OCI-M2 (cell line): ENCODE data around the gene NUP210.
"Not testable (repeated sequence)": the region's sequence is repeated elsewhere in the genome, so short reads cannot be mapped to it uniquely, and the experiment has no call there.

ENCODE experiments used
- DNase-seq: peaks from one replicate; lab custom pipeline; 2025; ENCODE audit not compliant: unreplicated experiment; lab: John Stamatoyannopoulos, UW

Gene NUP210

GRCh38 chr3:13430411-13430875 lies 10.3 kb upstream of the NUP210 start:
- not testable (repeated sequence) for DNase-seq

DNA sequence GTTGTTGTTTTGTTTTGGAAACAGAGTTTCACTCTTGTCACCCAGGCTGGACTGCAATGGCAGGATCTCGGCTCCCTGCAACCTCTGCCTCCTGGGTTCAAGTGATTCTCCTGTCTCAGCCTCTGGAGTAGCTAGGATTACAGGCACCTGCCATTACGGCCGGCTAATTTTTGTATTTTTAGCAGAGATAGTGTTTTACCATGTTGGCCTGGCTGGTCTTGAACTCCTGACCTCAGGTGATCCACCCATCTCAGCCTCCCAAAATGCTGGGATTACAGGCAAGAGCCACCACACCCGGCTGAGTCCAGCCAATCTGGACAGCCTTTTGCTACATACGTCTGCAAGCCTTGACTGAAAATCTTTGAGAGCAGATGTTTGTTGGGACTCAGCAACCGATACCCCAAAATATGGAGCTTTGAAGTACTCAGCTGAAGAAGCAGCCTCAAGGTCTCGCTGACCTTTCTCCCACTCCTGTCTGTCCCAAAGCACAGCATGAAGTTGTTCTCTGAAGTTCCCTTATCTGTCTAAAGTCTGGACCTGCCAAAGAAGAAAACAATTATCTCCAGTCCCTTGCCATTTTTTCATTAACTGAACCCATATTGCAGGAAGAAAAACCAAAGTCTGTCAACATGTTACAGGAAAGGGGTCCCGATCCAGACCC lies 9.6 kb upstream of the NUP210 start:
- DNase-seq = no peak

- DNase-seq = not testable (repeated sequence)
Observed at GRCh38 chr3:13428678-13429077, 8.6 kb upstream of the NUP210 start.

DNA sequence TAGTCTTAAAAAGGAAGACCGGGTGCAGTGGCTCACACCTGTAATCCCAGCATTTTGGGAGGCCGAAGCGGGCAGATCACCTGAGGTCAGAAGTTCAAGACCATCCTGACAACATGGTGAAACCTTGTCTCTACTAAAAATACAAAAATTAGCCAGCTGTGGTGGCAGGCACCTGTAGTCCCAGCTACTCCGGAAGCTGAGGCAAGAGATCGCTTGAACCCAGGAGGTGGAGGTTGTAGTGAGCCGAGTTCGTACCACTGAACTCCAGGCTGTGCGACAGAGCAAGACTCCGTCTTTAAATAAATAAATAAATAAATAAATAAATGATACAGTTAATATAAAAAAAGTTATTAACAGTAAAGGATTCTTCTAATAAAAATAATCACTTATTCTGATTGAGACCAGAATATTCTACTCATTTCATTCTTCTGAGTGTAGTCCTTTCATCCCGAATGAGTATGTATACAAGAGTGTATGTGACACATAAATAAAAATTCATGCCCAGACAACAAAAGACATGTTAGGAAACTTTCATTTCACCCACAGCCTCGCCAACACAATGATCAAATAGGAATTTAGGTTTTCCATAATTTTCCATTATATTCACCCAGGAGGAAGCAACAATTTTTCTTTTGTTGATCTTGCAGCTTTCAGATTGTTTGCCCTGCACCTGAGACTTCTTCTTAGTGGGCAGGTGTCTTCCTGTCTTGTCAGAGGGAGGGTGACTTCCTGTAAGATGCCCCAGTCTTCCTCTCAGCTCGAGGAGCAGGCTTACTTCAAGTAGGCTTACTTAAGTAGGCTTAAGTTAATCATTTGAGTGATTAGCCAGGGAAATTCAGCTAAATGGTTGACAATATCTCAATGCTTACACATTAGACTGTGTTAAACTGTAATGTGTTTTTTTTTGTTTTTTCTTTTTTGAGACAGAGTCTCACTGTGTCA lies 7.8 kb upstream of the NUP210 start:
- DNase-seq = no peak

DNA sequence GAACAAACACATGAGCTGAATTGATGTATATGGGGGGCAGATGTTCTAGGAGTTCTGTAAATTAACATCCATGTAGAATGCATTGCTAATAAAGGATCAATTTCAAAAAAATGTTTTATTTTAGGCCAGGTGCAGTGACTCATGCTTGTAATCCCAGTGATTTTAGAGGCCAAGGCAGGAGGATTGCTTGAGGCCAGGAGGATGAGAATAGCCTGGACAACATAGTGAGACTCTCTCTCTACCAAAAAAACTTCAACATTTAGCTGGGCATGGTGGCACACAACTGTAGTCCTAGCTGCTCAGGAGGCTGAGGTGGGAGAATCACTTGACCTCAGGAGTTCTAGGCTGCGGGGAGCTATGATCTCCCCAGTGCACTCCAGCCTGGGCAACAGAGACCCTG lies 6.5 kb upstream of the NUP210 start:
- no peak for DNase-seq

DNA sequence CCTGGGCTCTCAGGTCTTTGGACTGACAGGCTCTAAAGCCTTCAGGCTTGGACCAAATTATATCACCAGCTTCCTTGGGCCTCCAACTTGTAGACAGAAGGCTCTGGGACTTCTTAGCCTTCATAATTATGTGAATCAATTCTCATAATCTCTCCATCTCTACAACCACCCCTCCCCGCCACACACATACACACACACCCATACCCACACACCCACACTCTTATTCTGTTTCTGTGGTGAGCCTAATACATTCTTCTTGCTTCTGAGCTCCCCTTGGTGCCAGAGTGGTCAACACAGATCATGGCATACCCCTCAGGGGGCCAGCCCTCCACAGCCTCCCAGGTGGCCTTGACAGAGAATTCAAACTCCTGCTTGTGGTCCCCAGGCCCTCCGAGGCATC lies 5.6 kb upstream of the NUP210 start:
- DNase-seq = no peak

GRCh38 chr3:13424865-13425617 lies 4.9 kb upstream of the NUP210 start:
- DNase-seq = no peak

DNA sequence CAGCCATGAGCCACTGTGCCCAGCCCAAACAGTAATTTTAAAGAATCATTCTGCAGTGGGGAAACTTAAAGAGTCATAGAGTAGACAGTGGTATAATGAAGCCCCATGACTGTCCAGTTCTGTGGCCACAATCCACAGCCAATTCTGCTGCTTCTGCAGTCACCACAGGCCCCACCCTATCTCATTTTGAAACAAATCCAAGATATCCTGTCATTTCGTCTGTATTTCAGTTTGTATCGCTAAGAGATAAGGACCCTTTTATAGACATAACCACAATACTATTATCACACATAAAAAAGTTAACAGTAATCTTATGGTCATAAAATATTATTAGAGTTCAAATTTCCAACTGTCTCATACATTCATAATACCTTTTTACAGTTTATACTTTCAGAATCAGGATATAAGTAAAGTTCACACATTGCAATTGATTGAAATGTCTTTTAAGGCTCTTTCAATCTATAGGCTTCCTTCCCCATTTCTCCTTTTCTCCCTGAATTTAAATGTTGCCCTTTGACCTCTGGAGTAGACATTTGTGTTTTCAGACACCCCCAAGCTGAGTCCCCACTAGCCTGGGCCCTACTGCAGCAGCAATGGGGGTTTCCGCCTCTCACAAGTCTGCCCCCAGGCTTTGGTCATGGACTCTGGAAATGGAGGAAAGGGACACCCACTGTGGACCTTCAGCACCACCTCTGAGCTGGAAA lies 4.2 kb upstream of the NUP210 start:
- no peak for DNase-seq

- no peak for DNase-seq
Observed at GRCh38 chr3:13420831-13421765, 976 bp upstream of the NUP210 start.

DNA sequence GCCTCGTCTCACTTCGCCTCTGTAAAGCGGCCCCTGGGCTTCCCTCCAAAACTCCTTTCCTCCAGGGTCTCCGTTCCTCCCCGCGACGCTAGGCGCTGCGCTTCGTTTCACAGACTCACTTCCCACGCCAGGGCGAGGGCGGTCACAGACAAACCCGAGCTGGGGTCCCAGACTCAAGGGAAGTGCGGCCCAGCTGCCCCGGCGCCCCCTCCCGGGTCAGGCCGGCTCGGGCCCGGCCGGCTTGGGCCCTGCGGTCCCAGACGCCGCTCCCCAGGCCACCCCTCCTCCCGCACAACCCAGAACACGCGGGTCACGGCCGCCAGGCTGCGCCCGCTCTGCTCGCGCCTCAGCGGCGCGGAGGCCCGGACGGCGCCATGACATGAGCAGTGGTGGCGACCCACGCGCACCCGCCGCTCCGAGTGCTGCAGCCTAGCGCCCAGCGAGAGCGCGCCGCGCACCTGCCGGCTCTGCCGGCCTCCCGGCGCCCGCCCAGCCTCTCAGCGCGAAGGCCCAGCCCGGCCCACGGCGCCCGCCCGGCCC lies 547 bp downstream of the NUP210 start:
- no peak for DNase-seq

GRCh38 chr3:13417166-13417947 lies 2.8 kb downstream of the NUP210 start:
- DNase-seq = no peak

DNA sequence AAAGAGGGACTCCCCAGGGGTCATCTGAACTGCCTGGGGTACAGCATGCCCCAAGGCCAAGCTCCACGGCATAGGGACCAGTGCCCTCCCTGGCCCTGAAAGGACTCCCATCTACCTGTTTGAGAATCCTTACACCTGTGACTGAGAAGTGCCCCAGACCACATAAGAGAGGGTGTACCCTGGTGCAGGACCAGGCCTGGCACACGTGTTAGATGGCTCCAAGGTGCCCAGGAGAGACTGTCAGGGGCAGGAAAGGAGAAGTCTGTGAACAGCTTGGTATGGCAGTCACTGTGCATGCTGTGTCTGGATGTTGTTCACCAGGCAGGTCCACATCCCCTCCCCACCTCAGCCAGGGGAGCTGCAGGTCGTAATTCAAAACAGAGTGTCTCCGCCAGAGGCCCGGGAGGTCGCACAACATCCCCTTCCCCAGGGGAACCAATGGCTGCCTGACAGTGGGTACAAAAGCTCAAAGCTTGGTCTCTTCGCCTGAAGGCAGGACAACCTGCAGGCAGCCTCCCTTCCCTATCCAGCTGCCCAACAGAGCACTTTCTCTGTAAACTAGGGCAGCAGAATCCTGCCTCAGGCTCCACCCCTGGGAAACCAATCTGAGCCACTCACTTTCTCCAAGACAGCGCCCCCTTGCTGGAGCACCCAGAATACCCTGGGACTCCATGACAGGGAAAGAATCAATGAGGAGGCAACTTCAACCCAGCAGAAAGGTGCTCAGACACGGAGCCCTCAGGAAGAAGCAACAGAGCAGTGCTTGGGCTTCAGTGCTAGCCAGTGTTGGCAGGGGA lies 3.9 kb downstream of the NUP210 start:
- DNase-seq = no peak

DNA sequence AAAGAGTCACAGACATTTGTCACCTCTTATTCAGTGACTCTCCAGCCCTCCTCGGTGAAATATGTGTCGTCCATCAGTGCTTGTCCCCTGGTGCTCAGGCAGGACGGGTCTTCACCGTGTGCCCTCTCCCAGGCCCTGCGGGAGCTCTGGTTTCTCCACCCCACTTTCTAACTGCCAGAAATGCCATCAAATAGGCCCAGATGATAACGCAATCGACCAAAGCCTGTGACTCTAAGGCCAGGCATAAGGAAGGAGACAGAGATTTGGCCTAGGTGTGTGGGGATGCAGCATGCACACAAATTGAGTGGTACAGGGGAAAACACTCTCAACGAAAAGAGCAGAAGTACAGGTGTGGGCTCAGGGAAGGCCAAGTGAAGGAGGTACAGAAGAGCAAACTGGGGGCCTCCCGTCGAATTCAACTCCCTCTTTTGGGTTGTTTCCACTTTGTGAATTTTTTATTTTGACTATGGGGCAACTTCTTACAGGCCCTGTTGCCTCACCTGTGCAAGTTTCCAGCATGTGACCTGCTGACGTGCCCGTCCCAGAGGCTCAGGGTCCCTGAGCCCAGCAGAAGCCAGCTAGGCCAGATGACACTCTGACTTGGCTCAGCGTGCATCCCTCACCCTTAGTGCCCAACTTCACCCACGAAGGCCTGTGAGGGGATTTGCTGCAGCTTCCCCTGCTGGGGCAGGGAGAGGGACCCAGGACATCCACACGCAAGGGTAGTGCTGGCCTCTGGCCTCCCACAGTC lies 4.7 kb downstream of the NUP210 start:
- no peak for DNase-seq

DNA sequence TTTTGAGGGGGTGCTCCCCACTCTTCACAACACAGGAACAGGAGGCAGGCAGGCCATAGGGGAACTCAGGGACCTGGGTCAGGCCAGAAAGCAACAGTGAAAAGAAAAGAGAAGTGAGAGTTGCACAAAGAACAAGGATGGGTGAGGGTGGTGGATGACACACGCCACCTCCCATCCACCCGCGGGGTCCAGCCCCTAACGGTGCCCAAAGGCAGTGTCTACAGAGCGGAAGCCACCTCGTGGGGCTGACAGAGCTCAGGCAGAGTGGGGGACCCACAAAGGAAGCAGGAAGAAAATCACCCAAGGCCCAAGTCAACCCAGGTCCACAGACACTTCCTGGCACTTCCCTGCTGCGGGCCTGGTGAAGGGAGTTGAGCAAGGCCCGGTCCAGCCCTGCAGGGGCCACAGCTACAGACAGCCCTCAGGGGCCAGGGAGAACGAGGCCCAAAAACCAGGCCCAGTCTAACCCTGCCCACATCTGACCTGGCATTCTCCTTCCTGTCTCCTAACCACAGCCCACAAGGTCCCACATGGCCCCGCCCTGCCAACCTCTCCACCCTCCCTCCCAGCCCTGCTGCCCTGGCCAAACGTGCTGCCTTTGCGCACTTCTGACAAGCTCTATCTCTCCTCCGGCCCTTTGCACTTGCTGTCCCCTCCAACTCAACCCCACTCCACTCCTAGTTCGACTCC lies 5.9 kb downstream of the NUP210 start:
- no peak for DNase-seq

GRCh38 chr3:13411186-13411860 lies 8.8 kb downstream of the NUP210 start:
- no peak for DNase-seq

DNA sequence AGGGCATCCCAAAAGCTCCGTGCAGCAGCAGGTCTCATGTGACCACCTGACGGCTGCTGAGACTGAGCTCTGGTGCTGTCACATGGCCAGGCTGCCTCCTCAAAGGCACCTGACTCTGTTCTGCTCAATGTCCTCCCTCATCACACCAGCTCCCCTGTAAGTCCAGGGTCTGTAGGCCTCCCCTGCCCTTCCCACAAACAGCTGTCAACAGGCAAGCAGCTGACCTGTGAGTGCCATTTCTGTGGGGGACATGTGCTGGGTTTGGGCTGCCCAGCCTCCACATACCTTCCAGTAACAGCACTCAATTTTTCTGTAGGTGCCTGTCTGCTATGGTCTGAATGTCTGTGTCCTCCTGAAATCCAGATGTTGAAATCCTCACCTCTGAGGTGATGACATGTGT lies 11.2 kb downstream of the NUP210 start:
- no peak for DNase-seq
